ENCODE results near the gene DNMT3L.

Gene DNMT3L

GRCh38 chr21:44271558-44272283 lies 10.0 kb upstream of the DNMT3L start:
- no peak for TF ChIP-seq GATA3 (IDR thresholded peaks at IDR 0.05; ENCODE audit: low read depth, low read length)
- TF ChIP-seq GATA2 (IDR thresholded peaks at IDR 0.05; ENCODE audit: low read depth, low read length) = no peak

DNA sequence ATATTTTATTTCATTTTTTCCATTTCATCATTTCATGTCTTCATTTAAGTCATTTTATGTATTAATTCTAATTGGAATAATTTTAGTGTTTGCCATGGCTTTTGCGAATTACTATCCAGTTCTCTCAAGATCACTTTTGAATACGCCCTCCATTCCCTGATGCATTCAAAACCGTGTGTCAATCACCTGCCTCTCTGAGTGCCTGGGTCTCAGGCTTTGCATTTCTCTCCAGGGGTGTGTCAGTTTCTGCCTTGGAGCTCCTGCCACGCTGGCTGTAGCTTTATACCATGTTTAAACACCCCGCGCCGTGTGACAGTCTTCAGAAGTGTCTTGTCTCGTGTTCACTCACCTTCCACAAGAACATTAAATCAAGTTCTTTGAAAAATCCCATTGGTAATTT lies 7.4 kb upstream of the DNMT3L start:
- TF ChIP-seq GATA2 (IDR thresholded peaks at IDR 0.05; ENCODE audit: low read depth, low read length) (no peak), GATA3 (IDR thresholded peaks at IDR 0.05; ENCODE audit: low read depth, low read length) (no peak)

DNA sequence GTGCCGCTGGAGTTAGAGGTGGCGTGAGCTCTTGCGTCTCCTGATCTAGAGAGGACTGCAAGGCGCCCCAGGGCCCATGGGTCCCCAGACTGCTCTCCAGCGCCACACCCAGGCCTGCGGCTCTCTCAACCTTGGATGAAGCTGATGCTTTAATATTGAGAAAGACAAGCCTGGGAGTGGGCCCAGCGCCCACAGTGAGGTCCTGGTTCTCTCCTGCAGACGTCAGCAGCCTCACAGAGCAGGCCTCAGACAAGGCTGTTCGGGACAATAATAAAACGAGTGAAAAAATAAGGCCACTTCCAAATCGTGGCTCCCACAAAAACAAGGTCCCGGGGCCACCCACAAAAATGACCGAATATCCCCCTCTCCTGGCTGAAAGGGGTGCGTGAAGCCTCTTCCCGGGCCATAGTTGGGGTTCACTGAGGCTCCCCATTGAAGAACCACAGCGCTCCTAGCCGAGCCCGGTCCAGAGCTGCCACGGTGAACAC lies 6.0 kb upstream of the DNMT3L start:
- TF ChIP-seq GATA3 (IDR thresholded peaks at IDR 0.05; ENCODE audit: low read depth, low read length) (no peak), GATA2 (IDR thresholded peaks at IDR 0.05; ENCODE audit: low read depth, low read length) (no peak)

DNA sequence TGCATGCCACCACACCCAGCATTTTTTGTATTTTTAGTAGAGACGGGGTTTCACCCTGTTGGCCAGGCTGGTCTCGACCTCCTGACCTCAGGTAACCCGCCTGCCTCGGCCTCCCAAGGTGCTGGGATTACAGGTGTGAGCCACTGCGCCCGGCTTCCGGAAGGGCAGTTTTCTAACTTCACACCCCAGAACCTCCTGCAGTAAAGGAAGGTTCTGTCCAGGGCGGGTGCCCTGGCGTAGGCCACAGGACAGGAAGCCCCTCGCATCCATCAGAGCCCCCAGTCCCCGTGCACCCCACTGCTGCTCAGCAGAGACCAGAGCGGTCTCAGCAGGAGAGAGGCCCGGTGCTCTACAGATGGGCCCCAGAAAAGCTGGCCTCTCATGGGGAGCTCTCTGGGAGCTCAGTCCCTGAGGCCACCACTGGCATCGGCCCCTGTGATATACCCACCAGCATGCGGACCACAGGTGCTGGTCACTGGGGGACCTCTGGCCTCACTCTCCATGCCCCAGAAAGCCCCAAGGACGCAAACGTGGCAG lies 4.1 kb upstream of the DNMT3L start:
- TF ChIP-seq GATA2 (IDR thresholded peaks at IDR 0.05; ENCODE audit: low read depth, low read length) = no peak
- TF ChIP-seq GATA3 (IDR thresholded peaks at IDR 0.05; ENCODE audit: low read depth, low read length) = no peak

GRCh38 chr21:44263768-44264167 lies 2.1 kb upstream of the DNMT3L start:
- no peak for TF ChIP-seq GATA2 (IDR thresholded peaks at IDR 0.05; ENCODE audit: low read depth, low read length)
- no peak for TF ChIP-seq GATA3 (IDR thresholded peaks at IDR 0.05; ENCODE audit: low read depth, low read length)

GRCh38 chr21:44263221-44263760 lies 1.6 kb upstream of the DNMT3L start:
- TF ChIP-seq GATA3 (IDR thresholded peaks at IDR 0.05; ENCODE audit: low read depth, low read length) = no peak
- TF ChIP-seq GATA2 (IDR thresholded peaks at IDR 0.05; ENCODE audit: low read depth, low read length) = no peak

- TF ChIP-seq GATA2 (IDR thresholded peaks at IDR 0.05; ENCODE audit: low read depth, low read length) (no peak), GATA3 (IDR thresholded peaks at IDR 0.05; ENCODE audit: low read depth, low read length) (no peak)
Measured at GRCh38 chr21:44262338-44263056, 800 bp upstream of the DNMT3L start.

DNA sequence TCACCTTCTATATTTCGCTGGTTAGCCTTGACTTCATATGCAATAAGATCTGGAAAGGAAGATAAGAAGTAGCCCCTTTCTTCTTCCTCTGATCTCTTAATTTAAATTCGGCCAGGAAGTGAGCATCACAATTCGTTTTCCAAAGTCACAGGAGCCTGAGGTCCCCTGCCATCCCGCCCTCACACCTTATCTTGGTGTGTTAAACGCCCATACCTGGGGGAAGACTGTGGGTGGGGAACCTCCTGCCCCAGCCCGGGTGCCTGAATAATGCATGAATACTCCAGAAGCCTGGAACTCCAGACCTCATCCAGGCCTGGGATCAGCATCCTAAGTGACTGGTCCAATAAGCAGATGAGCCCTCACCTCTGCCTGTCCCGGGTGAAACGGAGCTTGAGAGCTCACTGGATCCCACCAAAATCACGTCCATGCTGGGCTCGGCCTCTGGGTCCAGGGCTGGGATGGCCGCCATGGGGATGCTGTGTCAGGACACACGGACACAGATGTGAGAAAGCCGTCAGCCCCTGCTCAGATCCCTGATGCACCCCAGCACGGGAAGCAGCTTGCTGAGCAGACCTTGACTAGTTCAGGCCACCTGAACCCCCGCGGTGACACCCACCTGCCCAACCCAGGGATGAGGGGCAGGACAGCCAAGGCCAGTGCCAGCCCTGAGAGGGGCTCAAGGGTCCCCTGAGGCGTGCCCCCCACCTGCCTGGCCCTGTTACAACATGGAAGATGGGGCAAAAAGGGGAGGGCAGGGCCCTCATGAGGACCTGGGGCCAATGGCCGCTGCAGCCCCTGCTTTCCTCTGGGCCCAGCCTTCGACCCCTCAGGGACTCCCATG lies 686 bp downstream of the DNMT3L start:
- TF ChIP-seq GATA3 (IDR thresholded peaks at IDR 0.05; ENCODE audit: low read depth, low read length) = no peak
- TF ChIP-seq GATA2 (IDR thresholded peaks at IDR 0.05; ENCODE audit: low read depth, low read length) = no peak

DNA sequence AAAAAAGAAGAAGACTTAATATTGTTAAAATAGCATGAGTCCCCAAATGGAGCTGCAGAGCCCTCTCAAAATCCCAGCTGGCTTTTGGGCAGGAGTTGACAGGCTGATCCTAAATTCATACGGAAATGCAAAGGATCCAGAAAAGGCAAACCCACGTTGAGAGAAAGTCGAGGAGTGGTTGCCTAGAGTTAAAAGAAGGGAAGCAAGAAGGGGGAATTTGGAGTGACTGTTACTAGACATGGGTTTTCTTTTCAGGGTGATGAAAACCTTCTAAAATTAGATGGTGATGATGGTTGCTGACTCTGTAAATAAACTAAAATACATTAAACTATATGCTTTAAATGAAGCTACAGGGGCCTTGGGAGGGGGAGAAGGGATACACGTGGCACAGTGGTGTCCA lies 1.6 kb downstream of the DNMT3L start:
- TF ChIP-seq GATA2 (IDR thresholded peaks at IDR 0.05; ENCODE audit: low read depth, low read length) (no peak), GATA3 (IDR thresholded peaks at IDR 0.05; ENCODE audit: low read depth, low read length) (no peak)

GRCh38 chr21:44259082-44259705 lies 2.5 kb downstream of the DNMT3L start:
- TF ChIP-seq GATA2 (IDR thresholded peaks at IDR 0.05; ENCODE audit: low read depth, low read length) (no peak), GATA3 (IDR thresholded peaks at IDR 0.05; ENCODE audit: low read depth, low read length) (no peak)

GRCh38 chr21:44258056-44258725 lies 3.5 kb downstream of the DNMT3L start:
- TF ChIP-seq GATA3 (IDR thresholded peaks at IDR 0.05; ENCODE audit: low read depth, low read length) (no peak), GATA2 (IDR thresholded peaks at IDR 0.05; ENCODE audit: low read depth, low read length) (no peak)

GRCh38 chr21:44255511-44255981 lies 6.2 kb downstream of the DNMT3L start:
- no peak for TF ChIP-seq GATA2 (IDR thresholded peaks at IDR 0.05; ENCODE audit: low read depth, low read length)
- TF ChIP-seq GATA3 (IDR thresholded peaks at IDR 0.05; ENCODE audit: low read depth, low read length) = no peak
